Measurements from ENCODE around the gene KLHL25.

- TF ChIP-seq CTCF (conservative IDR thresholded peaks at IDR 0.05; ENCODE audit: low read depth, low read length) = no peak
- TF ChIP-seq EZH2 (IDR thresholded peaks at IDR 0.05; ENCODE audit: borderline replicate concordance, low read depth, low read length, poor library complexity, severe bottlenecking) = no peak
Observed at GRCh38 chr15:85839643-85840042, 44.9 kb upstream of the KLHL25 start.
